Adipose tissue (tissue), 3 donors: ENCODE data around the gene CHMP1A. TPM values are rescaled to one million over a fixed set of nuclear protein-coding genes. Genes with fewer than 3 reads are reported as not detected.
"Not testable (repeated sequence)": the region's sequence is repeated elsewhere in the genome, so short reads cannot be mapped to it uniquely, and the experiment has no call there.

Experiments used
- H3K27ac ChIP-seq: one replicate; pipeline ENCODE4 v1.5.1; 2013; ENCODE audit warnings: low read depth, low read length
- WGBS, 3 donors: extraction: QIAGEN DNeasy Blood & Tissue Kit; methylation state at CpG; one replicate each; pipeline ENCODE4 v1.1.7; 2013; 5-methylcytosine and 5-hydroxymethylcytosine counted together
- polyA plus RNA-seq, 3 donors: library from polyadenylated mRNA; stranded (reverse); fragments of 200-250 nt; gene quantifications; one replicate each; pipeline ENCODE4 v1.2.3, GENCODE V29; 2013
- donor health status: healthy with polysubstance abuse.
- donor health status: Bipolar disorder and iron deficiency.
- donor health status: healthy.

The CHMP1A gene
- 10 to 100 TPM; 34.9 to 59.4 (median 54.2) TPM for polyA plus RNA-seq

DNA sequence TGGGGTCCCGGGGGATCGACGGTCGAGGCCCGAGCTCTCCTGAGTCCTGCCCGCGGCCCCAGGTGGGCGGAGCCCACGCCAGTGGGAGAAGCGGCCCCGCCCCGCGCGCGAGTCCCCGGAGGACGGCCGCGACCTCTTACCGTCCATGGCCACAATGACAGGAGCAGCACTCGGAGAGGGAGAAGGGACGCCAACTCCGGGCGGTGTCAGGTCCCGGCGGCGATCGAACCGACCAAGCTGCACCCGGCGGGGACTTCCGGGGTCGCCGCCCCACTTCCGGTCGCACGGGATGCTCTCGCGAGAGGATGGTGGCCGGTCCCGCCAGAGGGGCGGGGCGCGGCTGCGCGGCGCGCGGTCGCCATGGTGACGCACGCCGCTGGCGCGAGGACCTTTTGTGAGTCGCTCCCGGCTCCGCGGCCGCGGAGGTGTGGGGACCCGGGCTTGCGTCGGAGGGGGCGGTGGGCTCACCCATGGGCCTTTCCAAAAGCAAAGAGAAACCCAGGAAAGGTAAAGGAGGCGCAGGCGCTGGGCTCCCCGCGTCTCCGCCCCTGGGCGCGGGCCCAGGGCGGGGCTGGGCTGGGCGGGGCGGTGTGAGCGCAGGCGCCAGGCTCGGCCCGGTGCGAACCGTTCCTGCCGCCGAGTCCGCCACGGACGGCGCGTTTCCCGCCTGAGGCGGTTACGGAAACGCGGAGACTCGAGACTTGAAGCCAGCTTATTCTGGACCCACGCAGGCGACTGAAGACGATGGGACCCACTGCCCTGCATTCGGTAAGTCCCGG lies at the start of gene CHMP1A, which contains the start of gene SPATA33:
Gene CHMP1A, minus strand, starts transcription at position 267 of the 779 bp plus-strand sequence. Its CDS starts 120 bp downstream, at position 147.
Gene SPATA33, plus strand, starts transcription at position 395 of the 779 bp plus-strand sequence. Its CDS starts 76 bp downstream, at position 471.
- H3K27ac ChIP-seq, result no peak within 1 kb of the TSS
- 0 to 1% (median 0%) methylated on average over 81 to 99 of the region's 99 CpGs for whole genome bisulfite sequencing, 3 donors

GRCh38 chr16:89706518-89707260 lies 49.2 kb upstream of the CHMP1A start:
- WGBS, 3 donors, result 77 to 86% (median 86%) methylated on average over 14 of the region's 14 CpGs
- no peak overlapping the region for H3K27ac ChIP-seq

GRCh38 chr16:89705006-89705405 lies 47.5 kb upstream of the CHMP1A start:
- whole genome bisulfite sequencing, 3 donors, result 62 to 75% (median 64%) methylated on average over 15 of the region's 15 CpGs
- H3K27ac ChIP-seq, result no peak overlapping the region

GRCh38 chr16:89704281-89704680 lies 46.8 kb upstream of the CHMP1A start:
- 81 to 85% (median 82%) methylated on average over 13 of the region's 13 CpGs for WGBS, 3 donors
- H3K27ac ChIP-seq, result no peak overlapping the region

GRCh38 chr16:89701425-89702406 lies 44.2 kb upstream of the CHMP1A start, which contains the start of gene SPATA2L:
SPATA2L (minus strand) TSS chr16:89701705; CDS start chr16:89701232, 473 bp downstream.
- peak within 1 kb of the TSS; percentile 12 for H3K27ac ChIP-seq
- WGBS, 3 donors, result 1 to 2% (median 1%) methylated on average over 75 to 97 of the region's 97 CpGs

DNA sequence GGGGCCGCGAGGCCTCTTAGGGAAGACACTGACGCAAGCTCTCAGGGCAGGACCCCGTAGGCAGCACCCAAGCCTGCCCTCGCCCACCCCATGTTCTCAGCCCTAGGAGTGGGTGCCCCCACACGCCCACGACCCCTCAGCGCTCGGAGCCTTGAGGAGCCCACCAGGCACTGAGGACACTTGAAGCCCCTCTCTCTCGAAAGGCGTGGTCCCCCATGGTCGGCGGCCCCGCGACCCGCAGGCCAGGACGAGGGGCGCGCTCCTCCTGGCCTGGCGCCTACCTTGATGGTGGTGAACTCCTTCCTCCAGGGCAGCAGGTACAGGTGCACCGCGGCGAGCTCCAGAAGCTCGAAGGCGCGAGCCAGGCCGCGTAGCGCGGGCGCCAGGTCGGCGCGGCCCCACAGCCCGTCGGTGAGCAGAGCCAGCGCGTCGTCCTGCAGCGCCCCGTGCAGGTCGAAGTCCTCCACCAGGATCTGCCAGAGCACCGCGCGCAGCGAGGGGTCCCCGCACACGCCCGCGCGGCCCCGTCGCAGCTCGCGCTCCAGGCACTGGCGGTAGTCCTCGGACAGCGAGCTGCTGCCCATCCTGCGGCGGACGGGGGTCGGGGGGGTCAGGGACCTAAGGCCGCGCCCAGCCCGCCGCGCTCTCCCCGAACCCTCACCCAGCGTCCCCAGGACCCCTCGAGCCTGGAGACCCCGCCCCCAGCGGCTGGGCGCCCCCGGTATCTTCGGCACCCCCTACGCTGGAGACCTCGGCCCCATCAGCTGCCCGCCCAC lies 43.3 kb upstream of the CHMP1A start:
- WGBS, 3 donors, result 1 to 2% (median 2%) methylated on average over 55 to 78 of the region's 78 CpGs
- peak overlapping the region; percentile 12 for H3K27ac ChIP-seq

DNA sequence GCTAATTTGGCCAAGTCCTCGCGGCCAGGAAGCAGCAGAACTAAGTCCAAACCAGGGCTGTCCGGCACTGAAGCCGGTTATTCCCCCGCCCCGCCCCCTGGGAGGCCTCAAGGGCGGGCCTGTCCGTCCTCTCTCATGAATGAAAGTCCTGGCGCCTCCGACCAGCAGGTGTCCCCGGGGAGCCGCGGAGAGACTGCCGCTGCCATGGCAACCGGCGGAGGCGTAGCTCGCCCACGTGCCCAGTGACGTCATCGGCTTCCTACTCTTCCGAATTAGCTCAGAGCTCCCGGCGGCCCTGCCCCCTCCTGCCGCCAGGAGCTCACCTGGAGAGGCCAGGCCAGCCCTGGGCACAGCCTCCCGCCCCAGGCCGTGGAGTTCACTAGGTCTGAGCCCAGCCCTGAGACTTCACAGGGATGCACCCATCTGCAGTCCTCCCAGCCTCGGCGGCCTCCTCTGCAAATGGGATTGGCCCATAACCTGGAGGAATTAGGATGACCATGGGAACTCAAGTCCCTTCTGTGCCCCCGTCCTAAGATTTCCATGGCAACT lies 42.7 kb upstream of the CHMP1A start:
- peak overlapping the region; percentile 12 for H3K27ac ChIP-seq
- 0 to 1% (median 0%) methylated on average over 25 to 30 of the region's 30 CpGs for WGBS, 3 donors

- WGBS, 3 donors, result 60 to 67% (median 62%) methylated on average over 18 of the region's 18 CpGs
- H3K27ac ChIP-seq, result not testable (repeated sequence)
Observed at GRCh38 chr16:89699629-89700099, 42.2 kb upstream of the CHMP1A start.

DNA sequence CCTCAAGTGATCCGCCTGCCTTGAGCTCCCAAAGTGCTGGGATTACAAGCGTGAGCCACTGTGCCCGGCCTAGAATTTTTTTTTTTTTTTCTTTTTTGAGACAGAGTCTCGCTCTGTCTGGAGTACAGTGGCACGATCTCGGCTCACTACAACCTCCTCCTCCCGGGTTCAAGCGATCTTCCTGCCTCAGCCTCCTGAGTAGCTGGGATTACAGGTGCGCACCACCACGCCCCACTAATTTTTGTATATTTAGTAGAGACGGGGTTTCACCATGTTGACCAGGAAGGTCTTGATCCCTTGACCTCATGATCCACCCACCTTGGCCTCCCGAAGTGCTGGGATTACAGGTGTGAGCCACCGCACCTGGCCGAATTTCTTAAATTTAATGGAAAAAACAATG lies 41.2 kb upstream of the CHMP1A start:
- not testable (repeated sequence) for H3K27ac ChIP-seq
- 96 to 98% (median 98%) methylated on average over 13 to 14 of the region's 14 CpGs for WGBS, 3 donors

DNA sequence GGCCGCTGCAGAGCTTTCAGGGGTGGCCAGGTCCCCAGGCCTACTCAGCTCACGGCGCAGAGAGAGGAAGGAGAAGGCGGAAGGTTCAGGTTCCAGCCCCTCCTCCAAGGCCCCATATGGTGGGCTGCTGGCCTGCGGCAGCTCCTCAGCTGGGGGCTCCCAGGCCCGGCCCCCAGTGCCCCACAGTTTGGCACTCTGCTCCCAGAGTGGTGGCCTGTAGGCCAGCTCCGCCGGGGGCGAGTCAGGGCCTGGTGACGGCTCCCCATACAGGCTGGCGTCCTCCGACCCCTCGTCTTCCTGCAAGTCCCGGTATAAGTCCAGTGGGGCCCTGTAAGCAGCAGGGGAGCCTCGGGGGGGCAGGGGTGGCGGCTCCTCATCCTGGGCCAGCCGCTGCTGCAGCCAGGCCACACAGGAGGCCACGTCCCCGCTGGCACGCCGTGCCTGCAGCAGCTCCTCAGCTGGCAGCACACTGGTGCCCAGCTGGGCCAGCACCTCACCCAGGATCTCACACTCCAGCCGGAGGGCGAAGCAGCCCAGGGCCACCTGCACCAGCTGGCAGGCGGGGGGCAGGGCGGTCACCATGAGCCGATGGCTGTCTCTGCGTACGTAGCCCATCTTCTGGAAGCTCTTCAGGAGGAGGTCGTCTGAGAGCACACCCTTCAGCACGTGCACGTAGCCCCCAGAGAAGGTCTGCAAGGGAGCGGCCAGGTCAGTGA lies 40.3 kb upstream of the CHMP1A start:
- 82 to 90% (median 87%) methylated on average over 30 to 32 of the region's 32 CpGs for WGBS, 3 donors
- no peak overlapping the region for H3K27ac ChIP-seq

DNA sequence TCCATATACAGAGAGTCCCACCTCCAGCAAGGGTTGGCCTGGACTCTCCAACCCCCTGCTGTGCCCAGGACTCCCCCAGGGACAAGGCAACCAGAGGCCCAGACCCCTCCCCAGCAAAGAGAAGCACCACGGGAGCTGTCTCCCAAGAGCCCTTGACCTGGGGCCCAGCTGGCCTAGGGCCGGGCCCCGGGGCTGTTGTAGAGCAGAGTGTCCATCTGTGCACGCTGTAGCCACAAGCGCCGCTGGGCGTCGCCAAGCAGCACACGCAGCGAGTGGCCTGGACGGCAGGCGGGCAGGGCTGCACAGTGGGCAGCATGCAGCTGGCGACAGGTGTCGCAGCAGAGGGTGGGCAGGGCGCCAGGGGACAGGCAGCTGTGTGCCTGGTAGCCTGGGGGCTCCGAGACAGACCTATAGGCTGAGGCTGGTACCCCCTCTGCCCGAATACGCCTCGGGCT lies 39.7 kb upstream of the CHMP1A start:
- no peak overlapping the region for H3K27ac ChIP-seq
- 85 to 97% (median 93%) methylated on average over 19 of the region's 19 CpGs for WGBS, 3 donors

GRCh38 chr16:89696670-89697128 lies 39.2 kb upstream of the CHMP1A start:
- no peak overlapping the region for H3K27ac ChIP-seq
- 55 to 84% (median 59%) methylated on average over 17 to 18 of the region's 18 CpGs for WGBS, 3 donors

GRCh38 chr16:89695875-89696669 lies 38.6 kb upstream of the CHMP1A start:
- H3K27ac ChIP-seq, result no peak overlapping the region
- WGBS, 3 donors, result 76 to 82% (median 79%) methylated on average over 25 of the region's 25 CpGs

DNA sequence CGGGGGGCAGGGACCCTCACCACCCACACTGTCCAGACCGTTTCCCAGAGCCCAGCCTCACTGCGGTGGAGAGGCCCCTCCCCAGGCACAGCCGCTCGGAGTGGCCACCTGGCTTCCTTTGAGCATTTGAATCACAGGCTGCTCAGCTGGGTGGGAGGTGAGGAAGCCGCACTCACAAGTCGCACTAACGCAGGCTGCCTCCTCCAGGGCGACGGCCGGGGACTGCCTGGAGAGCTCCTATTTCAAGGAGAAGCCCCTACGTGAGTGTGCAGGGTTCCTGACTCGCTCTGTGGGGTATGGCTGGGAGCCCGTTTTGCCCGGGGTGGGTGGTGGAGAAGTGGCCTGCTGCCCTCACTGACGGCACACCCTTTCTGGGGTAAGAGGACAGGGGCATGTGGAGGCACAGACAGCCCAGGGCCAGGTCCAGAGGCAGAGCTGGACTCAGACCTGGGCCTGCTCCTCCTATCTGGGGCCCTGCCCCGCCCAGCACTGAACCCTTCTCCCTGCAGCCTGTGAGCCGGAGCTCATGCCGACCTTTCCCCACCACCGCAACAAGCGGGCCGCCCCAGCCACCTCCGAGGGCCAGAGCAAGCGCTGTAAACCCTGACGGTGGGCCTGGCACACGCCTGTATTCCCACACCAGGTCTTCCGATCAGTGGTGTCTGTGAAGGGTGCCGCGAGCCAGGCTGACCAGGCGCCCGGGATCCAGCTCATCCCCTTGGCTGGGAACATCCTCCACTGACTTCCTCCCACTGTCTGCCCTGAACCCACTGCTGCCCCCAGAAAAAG lies 37.8 kb upstream of the CHMP1A start:
- H3K27ac ChIP-seq, result no peak overlapping the region
- WGBS, 3 donors, result 89 to 93% (median 92%) methylated on average over 31 of the region's 31 CpGs

- H3K27ac ChIP-seq, result not testable (repeated sequence)
- 89 to 93% (median 91%) methylated on average over 9 to 23 of the region's 23 CpGs for WGBS, 3 donors
Observed at GRCh38 chr16:89694784-89695085, 37.2 kb upstream of the CHMP1A start.
